KMS-11 (cell line): Measurements from ENCODE around the gene RUNX1.

Experiments used
- H2AFZ ChIP-seq: fragments of 200-600 bp; sonication (generic); 2 replicates; pipeline ENCODE4 v1.6.1; 2016; ENCODE audit warnings: antibody characterized with exemption, mixed run types, low read depth
- H3K27ac ChIP-seq: fragments of 200-600 bp; sonication (generic); 2 replicates; pipeline ENCODE4 v1.6.1; 2016; ENCODE audit warnings: mild to moderate bottlenecking, mixed run types
- H3K27me3 ChIP-seq: fragments of 200-600 bp; sonication (generic); 2 replicates; pipeline ENCODE4 v1.6.1; 2017; ENCODE audit warnings: mild to moderate bottlenecking, low read depth, mixed run types, moderate library complexity; ENCODE audit not compliant: insufficient read depth
- H3K36me3 ChIP-seq: fragments of 200-600 bp; sonication (generic); 2 replicates; pipeline ENCODE4 v1.6.1; 2017; ENCODE audit warnings: mild to moderate bottlenecking, mixed run types; ENCODE audit not compliant: insufficient read depth
- H3K4me1 ChIP-seq: fragments of 200-600 bp; sonication (generic); 2 replicates; pipeline ENCODE4 v1.6.1; 2016; ENCODE audit warnings: mild to moderate bottlenecking, low read depth, mixed run types; ENCODE audit not compliant: poor library complexity, severe bottlenecking
- H3K4me2 ChIP-seq: fragments of 200-600 bp; sonication (generic); 2 replicates; pipeline ENCODE4 v1.7.0; 2016; ENCODE audit warnings: mild to moderate bottlenecking, mixed run types
- H3K4me3 ChIP-seq: fragments of 200-600 bp; sonication (generic); IDR thresholded peaks from 2 replicates; pipeline ENCODE4 v1.6.1; 2017; ENCODE audit warnings: low read depth, low read length, mixed read lengths; ENCODE audit not compliant: insufficient read depth
- H3K79me2 ChIP-seq: fragments of 200-600 bp; sonication (generic); 2 replicates; pipeline ENCODE4 v1.6.1; 2016; ENCODE audit warnings: low read depth, mixed run types; ENCODE audit not compliant: insufficient read depth
- H3K9ac ChIP-seq: fragments of 200-600 bp; sonication (generic); 2 replicates; pipeline ENCODE4 v1.6.1; 2016; ENCODE audit warnings: mild to moderate bottlenecking, mixed run types
- H4K20me1 ChIP-seq: fragments of 200-600 bp; sonication (generic); 2 replicates; pipeline ENCODE4 v1.6.1; 2016; ENCODE audit warnings: mild to moderate bottlenecking, mixed run types; ENCODE audit not compliant: insufficient read depth
- TF ChIP-seq, protein P1 (sequence below): fragments of 200-600 bp; sonication (generic); conservative IDR thresholded peaks from 2 replicates; pipeline ENCODE4 v1.6.1; 2017; ENCODE audit warnings: low read depth, mild to moderate bottlenecking, antibody characterized with exemption, low read length, moderate library complexity, mixed read lengths

RUNX1 gene

DNA sequence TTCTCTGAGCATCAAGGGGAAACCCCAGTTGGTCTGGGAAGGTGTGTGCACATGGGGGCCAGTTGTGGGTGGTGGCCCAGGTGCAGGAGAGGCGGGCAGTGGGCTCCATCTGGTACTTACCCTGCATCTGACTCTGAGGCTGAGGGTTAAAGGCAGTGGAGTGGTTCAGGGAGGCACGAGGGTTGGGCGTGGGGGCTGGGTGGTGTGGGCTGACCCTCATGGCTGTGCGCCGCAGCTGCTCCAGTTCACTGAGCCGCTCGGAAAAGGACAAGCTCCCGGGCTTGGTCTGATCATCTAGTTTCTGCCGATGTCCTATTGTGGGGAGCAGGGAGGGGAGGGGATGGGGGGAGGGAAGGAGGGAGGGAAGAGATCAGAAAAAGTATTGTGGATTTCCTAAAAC, 214.8 kb downstream of the RUNX1 start:
- Histone ChIP-seq H3K4me3 (no peak overlapping the region), H3K79me2 (no peaks in the 10 kb centered on the region), H3K27me3 (no peaks in the 10 kb centered on the region), H4K20me1 (no peaks in the 10 kb centered on the region), H3K4me2 (no peak overlapping the region), H3K27ac (no peak overlapping the region), H2AFZ (no peak overlapping the region), H3K4me1 (no peaks in the 10 kb centered on the region), H3K36me3 (no peaks in the 10 kb centered on the region), H3K9ac (no peak overlapping the region)
- TF ChIP-seq, protein P1, sequence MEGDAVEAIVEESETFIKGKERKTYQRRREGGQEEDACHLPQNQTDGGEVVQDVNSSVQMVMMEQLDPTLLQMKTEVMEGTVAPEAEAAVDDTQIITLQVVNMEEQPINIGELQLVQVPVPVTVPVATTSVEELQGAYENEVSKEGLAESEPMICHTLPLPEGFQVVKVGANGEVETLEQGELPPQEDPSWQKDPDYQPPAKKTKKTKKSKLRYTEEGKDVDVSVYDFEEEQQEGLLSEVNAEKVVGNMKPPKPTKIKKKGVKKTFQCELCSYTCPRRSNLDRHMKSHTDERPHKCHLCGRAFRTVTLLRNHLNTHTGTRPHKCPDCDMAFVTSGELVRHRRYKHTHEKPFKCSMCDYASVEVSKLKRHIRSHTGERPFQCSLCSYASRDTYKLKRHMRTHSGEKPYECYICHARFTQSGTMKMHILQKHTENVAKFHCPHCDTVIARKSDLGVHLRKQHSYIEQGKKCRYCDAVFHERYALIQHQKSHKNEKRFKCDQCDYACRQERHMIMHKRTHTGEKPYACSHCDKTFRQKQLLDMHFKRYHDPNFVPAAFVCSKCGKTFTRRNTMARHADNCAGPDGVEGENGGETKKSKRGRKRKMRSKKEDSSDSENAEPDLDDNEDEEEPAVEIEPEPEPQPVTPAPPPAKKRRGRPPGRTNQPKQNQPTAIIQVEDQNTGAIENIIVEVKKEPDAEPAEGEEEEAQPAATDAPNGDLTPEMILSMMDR = no peak

DNA sequence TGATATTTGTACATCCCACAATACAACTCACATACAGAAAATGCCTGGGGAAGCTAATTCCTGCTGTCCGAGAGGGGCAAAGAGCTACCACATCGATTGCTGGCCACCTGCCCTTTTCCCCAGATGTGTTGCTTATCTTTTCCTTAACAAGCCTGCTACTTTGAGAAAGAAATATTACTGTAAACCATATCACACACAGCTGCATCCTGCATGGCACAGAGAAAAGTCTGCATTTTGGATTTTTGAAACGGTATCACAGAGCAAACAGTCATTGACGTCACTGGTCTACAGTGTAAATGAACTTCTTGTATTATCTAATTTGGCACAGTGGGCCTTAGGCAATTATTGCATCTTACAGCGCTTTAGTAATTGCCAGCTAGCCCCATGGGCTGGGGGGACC, 215.6 kb downstream of the RUNX1 start:
- no peaks in the 10 kb centered on the region for H4K20me1 ChIP-seq
- no peaks in the 10 kb centered on the region for H3K36me3 ChIP-seq
- H3K27me3 ChIP-seq = no peaks in the 10 kb centered on the region

DNA sequence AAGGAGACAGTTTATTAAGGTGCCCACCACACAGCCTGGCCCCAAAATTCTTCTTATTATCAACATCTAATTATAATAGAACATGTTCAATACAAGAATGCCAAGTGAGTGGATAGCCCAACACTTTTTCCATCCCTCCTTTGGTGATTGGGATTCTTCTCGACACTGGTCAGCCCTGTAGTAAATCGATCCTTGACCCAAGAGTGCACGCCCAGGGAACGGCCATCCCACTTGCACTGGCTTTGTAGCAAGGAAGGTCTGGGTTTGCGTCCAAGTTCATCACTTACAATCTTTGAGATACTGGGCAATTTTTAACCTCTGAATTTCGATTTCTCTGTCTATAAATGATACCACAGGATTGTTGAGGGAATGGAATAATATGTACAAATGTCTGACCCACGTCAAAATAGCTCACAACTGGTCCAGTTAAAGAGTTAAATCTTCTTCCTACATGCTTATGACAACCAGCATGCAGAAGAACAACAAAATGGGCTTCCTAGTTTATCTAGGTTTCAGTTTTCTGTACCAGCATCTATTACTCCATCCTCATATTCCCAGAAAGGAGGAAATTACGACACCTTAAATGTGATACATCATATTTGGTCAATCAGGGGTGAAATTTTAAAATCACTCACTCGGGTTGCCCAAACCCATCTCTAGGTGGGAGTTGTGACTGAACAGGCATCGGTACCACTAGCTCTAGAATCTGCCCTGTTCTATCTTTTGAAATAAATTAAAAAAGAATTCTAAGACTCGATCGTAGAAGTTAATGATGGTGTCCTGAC, 218.5 kb downstream of the RUNX1 start:
- Histone ChIP-seq H2AFZ (no peak overlapping the region), H4K20me1 (no peaks in the 10 kb centered on the region), H3K27ac (no peak overlapping the region), H3K4me1 (no peaks in the 10 kb centered on the region), H3K4me2 (no peak overlapping the region), H3K9ac (no peak overlapping the region), H3K79me2 (no peaks in the 10 kb centered on the region), H3K36me3 (no peaks in the 10 kb centered on the region), H3K27me3 (no peaks in the 10 kb centered on the region), H3K4me3 (no peak overlapping the region)
- TF ChIP-seq, protein P1 = no peak

More for the DNA sequence above, 215.6 kb downstream of the RUNX1 start:
- Histone ChIP-seq H2AFZ (no peak overlapping the region), H3K79me2 (no peaks in the 10 kb centered on the region), H3K4me3 (no peak overlapping the region), H3K4me2 (no peak overlapping the region), H3K9ac (no peak overlapping the region), H3K27ac (no peak overlapping the region), H3K4me1 (no peaks in the 10 kb centered on the region)
- TF ChIP-seq, protein P1 = no peak

DNA sequence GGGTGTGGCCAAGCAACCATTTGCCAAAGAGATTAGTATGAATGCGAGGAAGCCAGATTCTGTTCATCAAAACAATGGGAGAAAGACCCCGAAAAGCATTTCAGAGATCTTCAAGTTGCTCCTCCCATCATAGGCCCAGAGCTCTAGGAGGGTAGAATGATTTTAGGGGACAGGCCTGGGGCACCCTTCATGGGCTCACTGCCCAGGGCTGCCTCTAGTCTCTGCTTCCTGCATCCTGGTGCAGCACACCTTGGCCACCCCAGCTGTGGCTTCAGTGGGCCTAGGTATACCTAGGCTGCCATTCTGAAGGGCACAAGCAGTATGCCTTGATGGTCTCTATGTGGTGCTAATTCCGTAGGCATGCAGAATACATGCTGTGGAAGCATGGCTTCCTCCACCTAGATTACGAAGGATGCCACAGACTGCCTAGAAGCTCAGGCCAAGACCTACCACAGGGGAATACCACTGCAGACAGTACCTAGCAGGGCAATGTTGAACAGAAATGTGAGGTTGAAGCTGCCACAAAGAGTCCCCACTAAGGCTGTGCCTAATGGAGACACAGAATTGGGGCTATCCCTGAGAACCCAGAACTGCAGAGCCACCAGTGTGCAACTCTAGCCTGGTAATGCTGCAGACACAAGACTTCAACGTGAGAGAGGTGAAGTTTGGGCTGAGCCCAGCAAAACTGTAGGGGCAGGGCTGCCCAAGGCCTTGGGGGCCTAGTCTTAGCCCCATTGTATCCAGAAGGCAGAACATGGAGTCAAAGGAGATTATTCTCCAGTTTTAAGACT, 221.5 kb downstream of the RUNX1 start:
- no peak overlapping the region for H3K27ac ChIP-seq
- TF ChIP-seq, protein P1 = no peak
- no peaks in the 10 kb centered on the region for H4K20me1 ChIP-seq
- no peak overlapping the region for H2AFZ ChIP-seq
- no peaks in the 10 kb centered on the region for H3K27me3 ChIP-seq
- no peaks in the 10 kb centered on the region for H3K36me3 ChIP-seq
- no peak overlapping the region for H3K4me2 ChIP-seq
- H3K4me3 ChIP-seq = no peak overlapping the region
- H3K79me2 ChIP-seq = no peaks in the 10 kb centered on the region
- no peak overlapping the region for H3K9ac ChIP-seq
- no peaks in the 10 kb centered on the region for H3K4me1 ChIP-seq
